LNCaP clone FGC (cell line): ENCODE measurements around the gene PCBP3.

ENCODE experiments used
- DNase-seq: peaks from one replicate; pipeline ENCODE4 v3.0.0-alpha.2; 2011; ENCODE audit warnings: low read depth
- H3K4me3 ChIP-seq: 2 replicates; pipeline ENCODE4 v1.5.1; 2011; ENCODE audit warnings: mild to moderate bottlenecking, low read depth, low read length, control low read depth
- TF ChIP-seq, protein P1 (sequence below): IDR thresholded peaks from 2 replicates; pipeline ENCODE4 v1.5.1; 2012; ENCODE audit warnings: mild to moderate bottlenecking; ENCODE audit not compliant: control insufficient read depth, insufficient read depth; ENCODE audit errors: extremely low read depth

The PCBP3 gene

DNA sequence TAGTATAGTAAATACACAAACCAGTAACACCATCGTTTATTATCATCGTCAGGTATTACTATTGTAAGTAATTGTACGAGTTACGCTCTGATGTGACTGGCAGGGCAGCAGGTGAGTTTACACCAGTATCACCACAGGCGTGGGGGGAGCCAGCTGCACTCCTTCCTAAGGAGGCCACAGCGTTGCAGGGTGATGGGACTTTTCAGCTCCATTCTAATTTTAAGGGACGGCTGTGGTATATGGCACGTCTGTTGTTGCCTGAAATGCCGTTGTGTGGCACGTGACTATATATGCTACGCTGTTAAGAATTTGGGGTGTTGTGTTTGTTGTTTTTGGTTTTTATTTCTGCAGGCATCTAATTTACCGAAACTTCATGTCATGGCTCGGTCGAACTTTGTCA lies 173.3 kb downstream of the PCBP3 start:
- H3K4me3 ChIP-seq: no peak overlapping the region
- TF ChIP-seq, protein P1, sequence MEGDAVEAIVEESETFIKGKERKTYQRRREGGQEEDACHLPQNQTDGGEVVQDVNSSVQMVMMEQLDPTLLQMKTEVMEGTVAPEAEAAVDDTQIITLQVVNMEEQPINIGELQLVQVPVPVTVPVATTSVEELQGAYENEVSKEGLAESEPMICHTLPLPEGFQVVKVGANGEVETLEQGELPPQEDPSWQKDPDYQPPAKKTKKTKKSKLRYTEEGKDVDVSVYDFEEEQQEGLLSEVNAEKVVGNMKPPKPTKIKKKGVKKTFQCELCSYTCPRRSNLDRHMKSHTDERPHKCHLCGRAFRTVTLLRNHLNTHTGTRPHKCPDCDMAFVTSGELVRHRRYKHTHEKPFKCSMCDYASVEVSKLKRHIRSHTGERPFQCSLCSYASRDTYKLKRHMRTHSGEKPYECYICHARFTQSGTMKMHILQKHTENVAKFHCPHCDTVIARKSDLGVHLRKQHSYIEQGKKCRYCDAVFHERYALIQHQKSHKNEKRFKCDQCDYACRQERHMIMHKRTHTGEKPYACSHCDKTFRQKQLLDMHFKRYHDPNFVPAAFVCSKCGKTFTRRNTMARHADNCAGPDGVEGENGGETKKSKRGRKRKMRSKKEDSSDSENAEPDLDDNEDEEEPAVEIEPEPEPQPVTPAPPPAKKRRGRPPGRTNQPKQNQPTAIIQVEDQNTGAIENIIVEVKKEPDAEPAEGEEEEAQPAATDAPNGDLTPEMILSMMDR: no peak
- DNase-seq: no peak

DNA sequence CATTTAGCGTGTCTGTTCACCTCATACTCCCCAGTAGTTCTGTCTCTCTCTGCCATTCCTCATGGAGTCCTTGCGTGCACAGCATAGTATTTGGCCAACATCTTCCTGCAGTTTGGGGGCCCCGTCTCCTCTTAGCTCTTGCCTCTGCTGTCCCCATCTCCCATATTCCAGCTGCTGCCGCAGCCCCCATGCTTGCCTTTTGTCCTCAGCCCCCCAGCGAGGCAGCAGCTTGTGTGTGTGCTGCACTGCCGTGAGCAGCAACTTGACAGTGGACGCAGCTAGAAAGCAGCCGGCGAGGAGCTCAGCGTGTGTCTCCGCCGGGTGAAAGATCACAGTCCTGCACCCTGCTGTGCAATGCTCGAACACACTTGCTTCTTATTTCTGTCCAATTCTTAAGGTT lies 173.8 kb downstream of the PCBP3 start:
- TF ChIP-seq, protein P1: no peak
- DNase-seq: no peak
- no peak overlapping the region for H3K4me3 ChIP-seq

DNA sequence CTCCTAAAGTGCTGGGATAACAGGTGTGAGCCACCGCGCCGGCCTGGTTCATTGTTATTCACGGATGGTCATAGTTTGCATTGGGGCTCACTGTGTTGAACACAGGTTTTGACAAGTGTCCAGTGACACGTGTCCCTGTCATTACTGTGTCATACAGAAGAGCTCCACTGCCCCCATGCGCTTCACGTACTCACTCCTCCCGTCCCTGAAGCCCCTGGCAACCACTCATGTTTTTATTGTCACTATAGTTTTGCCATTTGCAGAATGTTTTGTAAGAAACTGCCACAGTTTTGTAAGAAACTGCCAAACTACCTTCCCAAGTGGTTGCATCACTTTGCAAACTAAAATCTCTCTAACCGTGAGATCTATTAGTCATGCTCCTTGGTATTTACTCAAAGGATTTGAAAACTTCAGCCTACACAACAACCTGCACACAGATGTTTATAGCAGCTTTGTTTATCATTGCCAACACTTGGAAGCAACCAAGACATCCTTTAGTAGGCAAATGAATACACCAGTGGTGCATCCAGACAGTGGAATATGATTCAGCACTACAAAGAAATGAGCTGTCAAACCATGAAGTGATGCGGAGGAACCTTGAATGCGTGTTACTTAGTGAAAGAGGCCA lies 174.9 kb downstream of the PCBP3 start:
- no peak overlapping the region for H3K4me3 ChIP-seq
- peak; percentile 23 for DNase-seq
- TF ChIP-seq, protein P1: no peak

DNA sequence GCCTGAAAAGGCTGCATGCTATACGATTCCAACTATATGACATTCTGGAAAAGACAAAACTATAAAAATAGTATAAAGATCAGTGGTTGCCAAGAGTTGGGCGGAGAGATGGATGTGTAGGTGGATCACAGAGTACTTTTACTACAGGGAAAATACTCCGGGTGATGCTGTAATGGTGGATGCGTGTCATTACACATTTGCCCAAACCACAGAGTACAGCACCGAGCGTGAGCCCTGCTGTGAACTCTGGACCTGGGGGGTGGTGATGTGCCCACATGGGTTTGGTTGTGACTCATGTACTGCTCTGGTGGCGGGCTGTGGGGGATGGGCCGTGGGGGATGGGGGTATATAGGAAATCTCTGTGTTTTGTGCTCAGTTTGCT lies 175.4 kb downstream of the PCBP3 start:
- TF ChIP-seq, protein P1: no peak
- no peak overlapping the region for H3K4me3 ChIP-seq
- DNase-seq: no peak

DNA sequence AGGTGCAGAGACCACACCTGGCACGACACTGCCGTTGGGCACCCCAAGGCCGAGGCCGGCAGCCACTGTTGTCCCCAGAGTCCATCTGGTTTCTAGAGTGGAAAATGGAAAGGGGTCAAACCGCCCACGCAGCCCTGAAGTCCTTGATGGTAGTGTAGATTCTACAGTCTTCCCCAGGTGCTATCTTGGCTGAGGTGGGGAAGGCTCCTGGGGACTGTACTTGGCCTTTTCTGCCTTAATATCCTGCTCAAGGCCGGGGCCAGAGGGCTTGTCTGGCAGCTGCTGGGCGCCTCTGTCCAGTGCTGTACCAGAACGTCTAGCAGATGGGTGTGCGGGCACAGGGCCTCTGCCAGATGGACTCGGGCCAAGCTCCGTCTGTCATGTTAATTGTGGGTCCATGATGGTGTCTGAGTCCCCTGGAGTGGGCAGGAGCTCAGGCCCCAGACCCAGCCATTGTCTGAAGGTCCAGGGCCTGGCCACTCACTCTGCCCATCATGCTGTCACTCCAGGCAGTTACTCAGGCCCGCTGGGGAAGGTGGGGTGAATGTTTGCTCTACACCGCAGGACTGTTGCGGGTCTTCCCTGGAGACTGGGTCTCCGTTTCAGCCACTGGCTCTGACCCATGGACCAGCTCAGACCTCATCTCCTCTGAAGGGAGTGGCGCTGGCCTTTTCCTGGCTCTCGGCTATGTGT lies 176.1 kb downstream of the PCBP3 start:
- no peak for DNase-seq
- no peak overlapping the region for H3K4me3 ChIP-seq

DNA sequence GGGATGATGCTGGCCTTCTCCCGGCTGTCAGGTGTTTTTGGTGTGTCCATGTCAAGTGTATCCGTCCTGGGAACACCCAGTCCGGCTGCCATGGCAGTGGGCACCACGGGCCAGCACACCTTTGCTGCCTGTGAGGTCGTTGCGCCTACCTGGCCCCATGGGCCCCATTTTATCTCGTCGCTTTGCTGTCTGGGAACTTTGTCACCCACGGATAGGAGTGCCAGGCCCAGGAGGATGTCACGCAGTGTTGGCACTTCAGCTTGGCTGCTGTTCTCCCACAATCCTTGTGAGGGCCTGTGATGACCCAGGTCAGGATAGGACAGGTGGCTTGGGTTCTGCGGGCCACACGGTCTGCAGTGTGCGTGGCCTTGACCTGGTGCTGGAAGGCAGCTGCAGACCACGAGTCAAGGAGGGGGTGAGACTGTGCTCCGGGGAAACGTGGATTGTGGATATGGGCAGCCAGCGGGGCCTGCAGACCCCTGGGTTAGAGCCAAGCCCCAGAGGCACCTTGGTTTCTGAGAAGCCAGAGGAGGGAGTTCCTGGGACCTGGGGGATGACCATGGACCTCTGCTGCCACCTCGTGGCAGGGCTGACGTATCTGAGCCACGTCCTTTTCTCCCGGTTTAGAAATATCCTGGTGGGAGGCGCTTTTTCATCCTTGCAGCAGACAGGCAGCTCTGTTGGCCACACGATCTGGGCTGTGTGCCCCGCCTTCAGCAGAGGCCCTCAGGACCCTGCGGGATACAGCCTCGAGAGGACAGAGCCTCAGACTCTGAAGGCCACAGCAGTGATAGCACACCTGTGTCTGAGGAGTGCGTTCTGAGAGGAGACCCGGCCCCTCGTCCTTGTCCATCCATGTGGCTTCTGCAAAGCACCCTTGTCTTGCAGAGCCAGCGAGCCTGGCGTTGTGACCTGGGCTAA lies 176.9 kb downstream of the PCBP3 start:
- peak; percentile 59 for DNase-seq
- TF ChIP-seq, protein P1: peak; percentile 90
- H3K4me3 ChIP-seq: no peak overlapping the region

More for the DNA sequence above, 176.1 kb downstream of the PCBP3 start:
- TF ChIP-seq, protein P1: no peak
